Transverse colon (tissue), 4 donors: Measurements from ENCODE around the gene MEIOC. TPM values are rescaled to one million over a fixed set of nuclear protein-coding genes. Genes with fewer than 3 reads are reported as not detected.
"Not testable (repeated sequence)": the region's sequence is repeated elsewhere in the genome, so short reads cannot be mapped to it uniquely, and the experiment has no call there.

ENCODE experiments used
- DNase-seq: peaks from one replicate; pipeline ENCODE4 v3.0.0-alpha.2; 2019
- H3K27ac ChIP-seq, 4 donors: fragments of 200-600 bp; sonication (generic); 2 replicates each; pipeline ENCODE4 v1.5.1; 2016 to 2018; ENCODE audit warnings: inconsistent platforms in 4 of 4
- H3K27me3 ChIP-seq: fragments of 200-600 bp; sonication (generic); 2 replicates; pipeline ENCODE4 v1.5.1; 2017; ENCODE audit warnings: inconsistent platforms
- H3K36me3 ChIP-seq, 4 donors: fragments of 200-600 bp; sonication (generic); 2 replicates each; pipeline ENCODE4 v1.5.1; 2017 to 2019; ENCODE audit warnings: inconsistent platforms in 4 of 4
- H3K4me1 ChIP-seq, 4 donors: fragments of 200-600 bp; sonication (generic); 2 replicates each; pipeline ENCODE4 v1.5.1; 2017 to 2020; ENCODE audit warnings: inconsistent platforms in 4 of 4
- H3K4me3 ChIP-seq, 4 donors: fragments of 200-600 bp; sonication (generic); 1 replicate in 1 of 4; 2 replicates in 3 of 4; pipeline versions ENCODE4 v1.5.1 to v1.6.1; 2017 to 2019; ENCODE audit warnings: inconsistent platforms in 4 of 4
- H3K9me3 ChIP-seq, 2 donors: fragments of 200-600 bp; sonication (generic); 2 replicates each; pipeline ENCODE4 v1.5.1; 2017 to 2019; ENCODE audit warnings: inconsistent platforms in 2 of 2
- EP300 ChIP-seq: sonication (generic); formaldehyde crosslinking; IDR thresholded peaks from one replicate; pipeline ENCODE4 v1.6.1; 2017; ENCODE audit warnings: antibody characterized with exemption, low read depth
- POLR2A ChIP-seq: fragments of 450-650 bp; IDR thresholded peaks from one replicate; pipeline ENCODE4 v1.6.1; 2016; ENCODE audit warnings: antibody characterized with exemption, mild to moderate bottlenecking, moderate library complexity
- POLR2AphosphoS5 ChIP-seq, 3 donors: sonication (generic); formaldehyde crosslinking; IDR thresholded peaks; one replicate each; pipeline ENCODE4 v1.6.1; 2016; ENCODE audit warnings: antibody characterized with exemption in 3 of 3
- WGBS, 2 donors: methylation state at CpG; one replicate each; pipeline ENCODE4 v1.1.5; 2018; ENCODE audit warnings: low coverage in 1 of 2; 5-methylcytosine and 5-hydroxymethylcytosine counted together
- in situ Hi-C, 4 donors: fragments of 200-750 bp; cut with MboI; loops; one replicate each; pipeline versions ENCODE4 v1.15.0 to v1.15.1; 2017; ENCODE audit warnings: low sequenced_read_pairs in 3 of 4, low pct_ligation_motif_present in 1 of 4, low pct_unique_long_range_greater_than_20kb in 1 of 4
- intact Hi-C: fragments of 100-400 bp; cut with DNase I; formaldehyde crosslinking; loops from one replicate; pipeline ENCODE4 v1.15.1; 2023; ENCODE audit warnings: low total_unique reads
- total RNA-seq, 4 donors: library from RNA; depleted of rRNA; stranded (reverse); fragments of >200 nt; gene quantifications; one replicate each; pipeline ENCODE4 v1.1.0, GENCODE V29; 2016
- TF ChIP-seq, protein P1 (sequence below), 5 experiments: fragments of 200-600 bp in 3 of 5; fragments of 450-650 bp in 2 of 5; sonication (generic) in 3 of 5; IDR thresholded peaks; 1 replicate in 2 of 5; 2 replicates in 3 of 5; pipeline ENCODE4 v1.5.1; 2016 to 2017; ENCODE audit warnings: antibody characterized with exemption in 5 of 5, inconsistent platforms in 3 of 5, mild to moderate bottlenecking in 2 of 5, moderate library complexity in 1 of 5

Gene MEIOC
- total RNA-seq, 4 donors from 2014 or later, result not detected

DNA sequence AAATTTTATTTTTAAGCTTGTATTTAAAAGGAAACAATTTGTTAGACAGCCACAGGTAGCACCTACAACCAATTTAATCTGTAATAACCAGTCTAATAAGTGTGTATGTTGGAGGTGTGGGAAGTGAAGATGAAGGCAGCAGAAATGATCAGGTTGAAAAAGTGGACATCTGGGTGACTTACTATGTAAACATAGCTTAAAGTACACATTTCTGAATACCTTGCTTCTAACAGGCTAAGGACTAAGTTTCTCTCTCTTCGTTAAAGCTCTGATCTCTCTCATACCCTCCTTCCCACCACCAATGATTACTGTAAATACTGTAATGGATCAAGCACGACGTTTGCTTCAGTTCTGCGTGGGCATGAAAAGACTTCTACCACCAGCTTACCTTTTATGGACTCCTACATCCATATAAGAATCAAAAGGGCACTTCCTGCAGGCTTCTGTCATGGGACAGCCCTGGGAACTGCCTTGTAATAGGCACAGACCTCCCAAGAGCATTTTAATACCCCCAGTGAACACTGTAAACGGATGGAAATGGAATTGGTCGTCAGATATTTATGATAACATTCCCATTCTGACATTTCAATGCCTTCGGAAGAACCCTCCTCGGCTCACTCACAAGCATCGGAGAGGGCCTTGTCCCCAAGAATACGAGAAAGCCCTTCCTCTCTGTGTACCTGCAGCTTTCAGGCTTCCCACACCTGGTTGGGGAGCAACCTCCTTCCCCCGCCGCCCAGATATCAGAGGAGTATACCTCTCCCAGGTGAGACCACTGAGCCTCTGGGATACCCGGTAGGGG, 32.6 kb downstream of the MEIOC start:
- 1 to 5% methylated on average over 4 to 13 of the region's 13 CpGs for WGBS, 2 donors
- intact Hi-C loops (no loop called here), in situ Hi-C loops (no loop called here)
- Histone ChIP-seq H3K4me3 (peak overlapping the region; percentile 35 to 77 (median 68)), H3K4me1 (peaks cover 0 to 18% (median 14%) of the 10 kb centered on the region in 4 donors), H3K9me3 (no peaks in the 10 kb centered on the region), H3K27ac (peak overlapping the region; percentile 78 to 88 (median 85)), H3K27me3 (no peaks in the 10 kb centered on the region), H3K36me3 (peaks cover 0 to 1% (median 0%) of the 10 kb centered on the region in 4 donors)
- TF ChIP-seq POLR2AphosphoS5 (IDR thresholded peaks at IDR 0.05) (no peak), EP300 (no peak), POLR2A (no peak)
- TF ChIP-seq, protein P1, sequence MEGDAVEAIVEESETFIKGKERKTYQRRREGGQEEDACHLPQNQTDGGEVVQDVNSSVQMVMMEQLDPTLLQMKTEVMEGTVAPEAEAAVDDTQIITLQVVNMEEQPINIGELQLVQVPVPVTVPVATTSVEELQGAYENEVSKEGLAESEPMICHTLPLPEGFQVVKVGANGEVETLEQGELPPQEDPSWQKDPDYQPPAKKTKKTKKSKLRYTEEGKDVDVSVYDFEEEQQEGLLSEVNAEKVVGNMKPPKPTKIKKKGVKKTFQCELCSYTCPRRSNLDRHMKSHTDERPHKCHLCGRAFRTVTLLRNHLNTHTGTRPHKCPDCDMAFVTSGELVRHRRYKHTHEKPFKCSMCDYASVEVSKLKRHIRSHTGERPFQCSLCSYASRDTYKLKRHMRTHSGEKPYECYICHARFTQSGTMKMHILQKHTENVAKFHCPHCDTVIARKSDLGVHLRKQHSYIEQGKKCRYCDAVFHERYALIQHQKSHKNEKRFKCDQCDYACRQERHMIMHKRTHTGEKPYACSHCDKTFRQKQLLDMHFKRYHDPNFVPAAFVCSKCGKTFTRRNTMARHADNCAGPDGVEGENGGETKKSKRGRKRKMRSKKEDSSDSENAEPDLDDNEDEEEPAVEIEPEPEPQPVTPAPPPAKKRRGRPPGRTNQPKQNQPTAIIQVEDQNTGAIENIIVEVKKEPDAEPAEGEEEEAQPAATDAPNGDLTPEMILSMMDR (IDR thresholded peaks at IDR 0.05), result no peak
- DNase-seq, result no peak

DNA sequence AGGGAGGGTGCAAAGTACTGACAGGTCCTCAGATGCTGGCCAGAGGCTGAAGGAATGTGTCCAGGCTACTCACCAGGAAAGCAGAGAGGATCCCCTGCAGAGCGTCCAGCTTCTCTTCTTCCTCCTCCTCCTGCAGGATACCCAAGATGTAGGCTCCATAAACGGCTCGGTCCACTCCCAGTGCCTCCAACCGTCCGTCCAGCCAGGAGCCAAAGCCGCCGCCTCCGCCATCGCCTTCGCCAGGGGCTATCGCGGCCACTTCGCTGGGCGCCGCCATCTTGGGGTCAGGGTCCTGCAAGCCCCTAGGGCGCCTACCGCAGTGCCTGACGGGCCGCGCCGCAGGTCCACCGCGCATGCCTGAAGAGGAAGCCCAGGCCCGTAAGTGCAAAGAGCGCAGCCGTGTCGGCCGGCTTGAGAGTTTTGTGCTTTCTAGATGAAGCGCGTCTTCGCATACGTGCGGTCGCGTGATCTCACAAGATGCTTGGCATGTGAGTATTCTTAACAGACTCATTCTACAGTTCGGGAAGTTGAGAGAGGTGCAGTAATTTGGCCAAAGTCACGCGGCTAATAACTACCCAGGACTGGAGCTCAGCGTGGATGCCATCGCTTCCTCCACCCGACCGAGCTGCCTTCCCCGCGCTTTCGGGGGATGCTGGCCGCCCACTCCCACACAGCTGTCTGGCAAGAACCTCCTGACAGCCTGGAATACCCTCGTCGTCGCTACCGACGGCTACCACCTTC, 33.4 kb downstream of the MEIOC start, which contains the start of gene CCDC43:
TSS of gene CCDC43 (minus strand) at position 300 of the 741 bp plus-strand sequence. CDS start at position 277, 23 bp downstream.
- Histone ChIP-seq H3K4me3 (peak within 1 kb of the TSS; percentile 35 to 77 (median 68)), H3K4me1 (peaks cover 0 to 18% (median 14%) of the 10 kb centered on the region in 4 donors), H3K36me3 (no peaks in the 10 kb centered on the region), H3K9me3 (no peaks in the 10 kb centered on the region), H3K27ac (peak within 1 kb of the TSS; percentile 78 to 88 (median 85)), H3K27me3 (no peaks in the 10 kb centered on the region)
- WGBS, 2 donors, result 0% methylated on average over 51 of the region's 51 CpGs; no CpG with 5 or more reads in 1 of the 2 donors
- DNase-seq, result peak; percentile 92
- in situ Hi-C loops (no loop called here), intact Hi-C loops (no loop called here)
- peak; percentile 74 to 81 (median 77) for TF ChIP-seq POLR2AphosphoS5 (IDR thresholded peaks at IDR 0.05)
- TF ChIP-seq, protein P1 (IDR thresholded peaks at IDR 0.05), result no peak
- no peak for TF ChIP-seq EP300
- peak; percentile 60 for TF ChIP-seq POLR2A

DNA sequence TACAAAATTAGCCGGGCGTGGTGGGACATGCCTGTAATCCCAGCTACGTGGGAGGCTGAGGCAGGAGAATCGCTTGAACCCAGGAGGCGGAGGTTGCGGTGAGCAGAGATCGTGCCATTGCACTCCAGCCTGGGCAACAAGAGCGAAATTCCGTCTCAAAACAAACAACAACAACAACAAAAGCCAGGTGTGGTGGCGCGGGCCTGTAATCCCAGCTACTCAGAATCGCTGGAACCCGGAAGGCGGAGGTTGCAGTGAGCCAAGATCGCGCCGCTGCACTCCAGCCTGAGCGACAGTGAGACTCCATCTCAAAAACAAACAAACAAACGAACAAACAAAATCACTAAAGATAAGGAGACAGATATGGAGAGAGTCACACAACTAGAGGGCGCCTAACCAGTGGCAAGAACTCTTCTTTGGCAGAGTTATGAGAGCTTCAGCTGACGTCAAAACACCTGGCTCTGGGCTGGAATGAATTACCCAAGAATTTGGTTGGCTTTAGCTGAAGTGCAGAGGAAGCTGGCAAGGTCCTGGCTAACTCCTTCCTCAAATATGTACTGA, 34.6 kb downstream of the MEIOC start:
- DNase-seq, in situ Hi-C loops, H3K27me3 ChIP-seq, H3K9me3 ChIP-seq, H3K36me3 ChIP-seq, intact Hi-C loops: not testable (repeated sequence)
- Histone ChIP-seq H3K4me3 (peak overlapping the region in 1 of 4 donors; percentile 73), H3K27ac (peak overlapping the region in 3 of 4 donors; percentile 78 to 88 (median 88)), H3K4me1 (peaks cover 0 to 18% (median 14%) of the 10 kb centered on the region in 4 donors)
- 38 to 84% methylated on average over 2 to 21 of the region's 21 CpGs for WGBS, 2 donors

DNA sequence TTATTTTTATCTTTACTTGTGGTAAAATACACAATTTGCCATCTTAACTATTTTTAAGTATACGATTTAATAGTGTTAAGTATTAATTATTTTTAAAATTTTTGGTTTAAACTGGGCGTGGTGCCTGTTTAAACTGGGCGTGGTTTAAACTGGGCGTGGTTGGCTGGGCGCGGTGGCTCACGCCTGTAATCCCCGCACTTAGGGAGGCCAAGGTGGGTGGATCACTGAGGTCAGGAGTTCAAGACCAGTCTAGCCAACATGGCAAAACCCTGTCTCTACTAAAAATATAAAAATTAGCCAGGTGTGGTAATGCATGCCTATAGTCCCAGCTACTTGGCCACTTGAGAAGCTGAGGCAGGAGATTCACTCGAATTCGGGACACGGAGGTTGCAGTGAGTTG, 37.3 kb downstream of the MEIOC start:
- Histone ChIP-seq H3K4me1 (peaks cover 0 to 14% (median 11%) of the 10 kb centered on the region in 4 donors), H3K27me3 (no peaks in the 10 kb centered on the region), H3K27ac (no peak overlapping the region), H3K9me3 (no peaks in the 10 kb centered on the region), H3K4me3 (no peak overlapping the region), H3K36me3 (no peaks in the 10 kb centered on the region)
- TF ChIP-seq POLR2AphosphoS5 (IDR thresholded peaks at IDR 0.05) (no peak), POLR2A (no peak), EP300 (no peak)
- TF ChIP-seq, protein P1 (IDR thresholded peaks at IDR 0.05), result no peak
- intact Hi-C loops (no loop called here), in situ Hi-C loops (no loop called here)
- DNase-seq, result no peak
- WGBS, 2 donors, result 38 to 66% methylated on average over 7 to 11 of the region's 11 CpGs

DNA sequence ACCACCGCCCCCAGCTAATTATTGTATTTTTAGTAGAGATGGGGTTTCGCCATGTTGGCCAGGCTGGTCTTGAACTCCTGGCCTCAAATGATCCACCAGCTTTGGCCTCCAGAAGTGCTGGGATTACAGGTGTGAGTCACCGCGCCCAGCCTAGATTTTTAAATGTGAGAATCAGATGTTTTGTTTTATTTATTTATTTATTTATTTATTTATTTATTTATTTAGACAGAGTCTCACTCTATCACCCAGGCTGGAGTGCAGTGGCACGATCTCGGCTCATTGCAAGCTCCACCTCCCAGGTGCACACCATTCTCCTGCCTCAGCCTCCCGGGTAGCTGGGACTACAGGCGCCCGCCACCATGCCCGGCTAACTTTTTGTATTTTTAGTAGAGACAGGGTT, 44.0 kb downstream of the MEIOC start:
- DNase-seq, H3K9me3 ChIP-seq, H3K4me3 ChIP-seq, H3K4me1 ChIP-seq, intact Hi-C loops, H3K36me3 ChIP-seq, H3K27me3 ChIP-seq, in situ Hi-C loops, H3K27ac ChIP-seq: not testable (repeated sequence)
- 85 to 90% methylated on average over 3 to 10 of the region's 10 CpGs for WGBS, 2 donors
